ENCODE data around the gene LATS1. TPM values are rescaled to one million over a fixed set of nuclear protein-coding genes. Genes with fewer than 3 reads are reported as not detected.
"Not testable (repeated sequence)": the region's sequence is repeated elsewhere in the genome, so short reads cannot be mapped to it uniquely, and the experiment has no call there.

LATS1 gene
- total RNA-seq, 1 donor from 2014 or later = 41.8 TPM

GRCh38 chr6:149755300-149756260 lies 37.7 kb upstream of the LATS1 start:
- Mint-ChIP-seq H3K4me3 (ENCODE audit: low read depth) (no peak overlapping the region), H3K27ac (peak overlapping the region; percentile 8), H3K4me1 (ENCODE audit: low read depth) (peaks cover 4% of the 10 kb centered on the region), H3K9me3 (ENCODE audit: low read depth) (no peaks in the 10 kb centered on the region), H3K36me3 (ENCODE audit: insufficient read depth) (peaks cover 2% of the 10 kb centered on the region), H3K27me3 (no peaks in the 10 kb centered on the region)
- TF ChIP-seq CTCF (IDR thresholded peaks at IDR 0.05; ENCODE audit: unreplicated experiment) = no peak
- DNase-seq (ENCODE audit: low spot score, unreplicated experiment) = no peak

GRCh38 chr6:149754548-149754947 lies 36.6 kb upstream of the LATS1 start:
- H3K4me3 Mint-ChIP-seq (ENCODE audit: low read depth) = no peak overlapping the region
- DNase-seq (ENCODE audit: low spot score, unreplicated experiment) = no peak
- peaks cover 6% of the 10 kb centered on the region for H3K4me1 Mint-ChIP-seq (ENCODE audit: low read depth)

GRCh38 chr6:149753374-149753637 lies 35.4 kb upstream of the LATS1 start:
- DNase-seq (ENCODE audit: low spot score, unreplicated experiment); H3K9me3 Mint-ChIP-seq (ENCODE audit: low read depth); H3K36me3 Mint-ChIP-seq (ENCODE audit: insufficient read depth); H3K4me1 Mint-ChIP-seq (ENCODE audit: low read depth); H3K4me3 Mint-ChIP-seq (ENCODE audit: low read depth); H3K27ac Mint-ChIP-seq; H3K27me3 Mint-ChIP-seq: not testable (repeated sequence)

More at GRCh38 chr6:149754548-149754947, 36.6 kb upstream of the LATS1 start:
- Mint-ChIP-seq H3K9me3 (ENCODE audit: low read depth) (no peaks in the 10 kb centered on the region), H3K36me3 (ENCODE audit: insufficient read depth) (no peaks in the 10 kb centered on the region), H3K27ac (peak overlapping the region; percentile 5), H3K27me3 (no peaks in the 10 kb centered on the region)
- TF ChIP-seq CTCF (IDR thresholded peaks at IDR 0.05; ENCODE audit: unreplicated experiment) = no peak

- no peak for TF ChIP-seq CTCF (IDR thresholded peaks at IDR 0.05; ENCODE audit: unreplicated experiment)
- Mint-ChIP-seq H3K27me3 (no peaks in the 10 kb centered on the region), H3K4me3 (ENCODE audit: low read depth) (no peak overlapping the region), H3K27ac (no peak overlapping the region), H3K36me3 (ENCODE audit: insufficient read depth) (no peaks in the 10 kb centered on the region), H3K9me3 (ENCODE audit: low read depth) (no peaks in the 10 kb centered on the region), H3K4me1 (ENCODE audit: low read depth) (peaks cover 6% of the 10 kb centered on the region)
- no peak for DNase-seq (ENCODE audit: low spot score, unreplicated experiment)
Observed at GRCh38 chr6:149752600-149753373, 34.9 kb upstream of the LATS1 start.

- not testable (repeated sequence) for DNase-seq (ENCODE audit: low spot score, unreplicated experiment); H3K4me3 Mint-ChIP-seq (ENCODE audit: low read depth); H3K27ac Mint-ChIP-seq; H3K9me3 Mint-ChIP-seq (ENCODE audit: low read depth); H3K27me3 Mint-ChIP-seq; H3K4me1 Mint-ChIP-seq (ENCODE audit: low read depth); H3K36me3 Mint-ChIP-seq (ENCODE audit: insufficient read depth)
Observed at GRCh38 chr6:149751920-149752319, 34.0 kb upstream of the LATS1 start.

- TF ChIP-seq CTCF (IDR thresholded peaks at IDR 0.05; ENCODE audit: unreplicated experiment) = no peak
- no peaks in the 10 kb centered on the region for H3K27me3 Mint-ChIP-seq
- H3K4me1 Mint-ChIP-seq (ENCODE audit: low read depth) = peaks cover 9% of the 10 kb centered on the region
- H3K4me3 Mint-ChIP-seq (ENCODE audit: low read depth) = peak overlapping the region; percentile 88
- no peak for DNase-seq (ENCODE audit: low spot score, unreplicated experiment)
- H3K27ac Mint-ChIP-seq = no peak overlapping the region
- H3K36me3 Mint-ChIP-seq (ENCODE audit: insufficient read depth) = no peaks in the 10 kb centered on the region
- no peaks in the 10 kb centered on the region for H3K9me3 Mint-ChIP-seq (ENCODE audit: low read depth)
Observed at GRCh38 chr6:149751239-149751638, 33.3 kb upstream of the LATS1 start.
